ENCODE measurements around the gene SLIT3.
"Not testable (repeated sequence)": the region's sequence is repeated elsewhere in the genome, so short reads cannot be mapped to it uniquely, and the experiment has no call there.

The SLIT3 gene

DNA sequence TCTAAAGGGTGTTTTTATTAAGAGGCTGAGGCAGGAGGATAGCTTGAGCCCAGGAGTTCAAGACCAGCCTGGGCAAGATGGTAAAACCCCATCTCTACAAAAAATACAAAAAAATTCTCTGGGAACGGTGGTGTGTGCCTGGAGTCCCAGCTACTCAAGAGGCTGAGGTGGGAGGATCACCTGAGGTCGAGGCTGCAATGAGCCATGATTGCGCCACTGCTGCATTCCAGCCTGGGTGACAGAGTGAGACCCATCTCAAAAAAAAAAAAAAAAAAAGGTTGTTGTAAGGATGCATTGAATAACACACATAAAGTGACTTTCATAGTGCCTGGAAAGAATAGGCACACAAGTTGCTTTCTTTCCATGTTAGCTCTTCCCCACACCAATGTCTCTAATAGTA lies 662.1 kb downstream of the SLIT3 start:
- DNase-seq (ENCODE audit: low spot score), result not testable (repeated sequence)

DNA sequence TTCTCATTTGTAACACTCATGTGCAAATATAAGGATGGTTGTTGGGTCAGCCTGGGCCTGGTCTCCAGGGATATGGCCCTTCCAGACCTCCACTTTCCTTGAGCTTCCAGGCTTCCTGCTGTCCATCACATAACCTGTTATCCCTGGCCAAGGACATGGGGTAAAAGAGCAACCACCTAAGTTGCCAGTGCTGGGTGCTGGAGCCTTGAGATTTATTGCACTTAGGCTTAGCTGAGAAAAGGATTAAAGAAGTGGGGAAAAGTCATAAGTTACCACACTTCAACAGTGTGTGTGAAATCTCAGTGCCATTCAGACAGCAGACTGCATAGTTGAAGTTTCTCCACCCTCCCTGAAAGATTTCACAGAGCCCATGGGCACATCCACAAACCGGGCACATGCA lies 663.1 kb downstream of the SLIT3 start:
- DNase-seq (ENCODE audit: low spot score), result no peak

DNA sequence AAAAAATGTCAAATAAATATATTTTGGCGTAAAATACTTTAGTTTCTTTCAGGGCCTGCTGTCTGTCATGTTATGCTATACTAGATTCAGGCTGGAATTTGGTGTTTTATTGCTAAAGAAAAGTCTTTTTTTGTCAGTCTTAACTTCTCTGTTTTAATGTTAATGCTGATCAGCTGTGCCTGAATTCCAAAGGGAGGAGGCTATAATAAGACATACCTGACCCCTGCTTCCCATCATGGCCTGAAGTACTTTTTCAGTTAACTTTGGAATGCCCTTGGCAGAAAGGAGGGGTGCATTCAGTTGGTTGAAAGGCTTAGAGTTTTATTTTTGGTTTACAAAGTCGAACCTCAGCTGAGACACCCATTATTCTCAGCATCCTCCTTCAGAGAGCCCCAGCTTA lies 663.7 kb downstream of the SLIT3 start:
- DNase-seq (ENCODE audit: low spot score), result no peak

DNA sequence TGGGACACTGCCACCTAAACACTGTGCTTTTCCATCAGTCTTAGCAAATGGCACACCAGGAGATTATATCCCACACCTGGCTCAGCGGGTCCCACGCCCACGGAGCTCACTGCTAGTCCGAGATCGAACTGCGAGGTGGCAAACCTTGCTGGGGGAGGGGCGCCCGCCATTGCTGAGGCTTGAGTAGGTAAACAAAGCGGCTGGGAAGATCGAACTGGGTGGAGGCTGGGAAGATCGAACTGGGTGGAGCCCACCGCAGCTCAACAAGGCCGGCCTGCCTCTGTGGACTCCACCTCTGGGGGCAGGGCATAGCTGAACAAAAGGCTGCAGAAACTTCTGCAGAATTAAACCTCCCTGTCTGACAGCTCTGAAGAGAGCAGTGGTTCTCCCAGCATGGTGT lies 670.0 kb downstream of the SLIT3 start:
- DNase-seq (ENCODE audit: low spot score), result not testable (repeated sequence)

DNA sequence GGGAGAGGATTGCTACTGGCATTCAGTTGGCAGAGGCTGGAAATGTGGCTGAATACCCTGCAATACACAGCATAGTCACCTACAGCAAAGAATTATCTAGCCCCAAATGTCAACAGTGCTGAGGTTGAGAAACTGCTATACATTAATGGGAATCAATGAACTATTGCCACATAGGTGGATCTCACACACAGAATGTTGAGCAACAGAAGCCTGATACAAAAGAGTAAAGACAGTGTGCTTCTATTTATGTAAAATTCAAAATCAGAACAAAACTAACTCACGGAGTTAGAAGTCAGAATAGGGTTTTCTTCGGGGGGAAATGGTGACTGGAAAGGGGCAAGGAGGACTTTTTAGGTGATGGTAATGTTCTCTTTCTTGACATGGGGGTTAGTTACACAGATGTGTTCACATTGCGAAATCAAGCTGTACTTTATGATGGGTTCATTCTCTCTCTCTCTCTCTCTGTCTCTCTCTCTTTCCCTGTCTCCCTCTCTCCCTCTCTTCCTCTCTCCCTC lies 676.0 kb downstream of the SLIT3 start:
- DNase-seq (ENCODE audit: low spot score), result no peak

DNA sequence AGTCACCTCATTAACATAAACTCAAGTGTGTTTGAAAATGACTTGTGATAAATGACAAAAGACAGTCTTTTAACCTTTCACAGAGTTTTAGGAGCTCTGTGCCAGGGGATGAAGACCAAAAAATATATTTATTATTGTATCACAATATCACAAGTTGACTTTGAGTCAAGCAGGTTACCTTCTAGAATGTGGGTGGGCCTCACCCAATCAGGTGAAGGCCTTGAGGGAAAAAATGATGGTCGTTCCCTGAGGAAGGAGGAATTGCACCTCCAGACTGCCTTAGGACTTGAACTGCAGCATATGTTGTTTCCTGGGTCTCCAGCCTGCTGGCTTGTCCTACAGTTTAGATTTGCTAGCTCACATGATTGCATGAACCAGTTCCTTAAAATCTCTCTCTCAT lies 680.1 kb downstream of the SLIT3 start:
- DNase-seq (ENCODE audit: low spot score), result no peak

DNA sequence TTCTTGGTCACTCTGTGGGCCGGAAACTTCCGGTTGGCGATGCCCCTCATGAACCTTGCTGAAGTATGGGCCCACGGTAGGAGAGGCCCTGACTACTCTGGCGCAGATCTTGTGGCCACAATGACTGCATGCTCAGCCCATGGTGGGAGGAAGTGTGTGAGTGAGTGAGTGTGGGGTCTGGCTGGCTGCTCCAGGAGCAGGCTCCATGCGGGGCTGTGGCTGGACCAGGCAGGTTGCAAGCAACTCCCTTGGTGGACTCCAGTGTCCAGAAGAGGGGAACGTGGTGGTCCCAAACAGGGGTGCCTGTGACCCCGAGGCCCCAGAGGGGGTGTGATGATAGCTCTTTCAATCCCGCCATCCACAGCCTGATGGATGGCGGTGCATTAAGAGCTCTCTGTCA lies 686.3 kb downstream of the SLIT3 start:
- no peak for DNase-seq (ENCODE audit: low spot score)

DNA sequence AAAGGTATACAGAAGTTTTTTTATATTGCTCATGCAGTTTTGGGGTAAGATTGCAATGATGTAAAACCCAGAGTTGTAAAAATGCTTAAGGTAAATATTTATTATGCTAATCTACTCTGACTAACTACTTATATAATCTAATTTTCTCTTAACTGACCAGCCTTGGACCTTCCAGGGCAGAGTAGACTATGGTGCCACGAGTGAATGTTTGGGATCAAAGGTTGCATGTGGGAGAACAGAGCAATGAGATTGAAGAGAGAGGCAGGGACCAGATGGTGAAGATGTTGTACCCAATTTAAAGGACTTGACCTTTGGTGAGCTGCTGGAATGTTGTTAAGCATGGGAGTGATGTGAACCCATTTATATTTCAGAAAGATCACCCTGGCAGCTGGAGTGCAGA lies 686.9 kb downstream of the SLIT3 start:
- DNase-seq (ENCODE audit: low spot score), result no peak

DNA sequence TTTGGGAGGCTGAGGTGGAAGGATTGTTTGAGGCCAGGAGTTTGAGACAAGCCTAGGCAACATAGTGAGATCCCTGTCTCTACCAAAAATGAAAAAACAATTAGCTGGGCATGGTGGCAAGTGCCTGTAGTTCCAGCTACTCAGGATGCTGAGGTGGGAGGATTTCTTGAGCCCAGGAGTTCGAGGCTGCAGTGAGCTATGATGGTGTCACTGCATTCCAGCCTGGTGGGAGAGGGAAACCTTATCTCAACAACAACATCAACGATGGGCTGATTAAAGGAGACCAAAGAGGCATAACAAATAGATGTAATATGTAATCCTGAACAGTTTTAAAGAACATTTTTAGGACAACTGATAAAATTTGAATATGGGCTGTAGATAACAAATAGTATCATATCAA lies 687.5 kb downstream of the SLIT3 start:
- no peak for DNase-seq (ENCODE audit: low spot score)

DNA sequence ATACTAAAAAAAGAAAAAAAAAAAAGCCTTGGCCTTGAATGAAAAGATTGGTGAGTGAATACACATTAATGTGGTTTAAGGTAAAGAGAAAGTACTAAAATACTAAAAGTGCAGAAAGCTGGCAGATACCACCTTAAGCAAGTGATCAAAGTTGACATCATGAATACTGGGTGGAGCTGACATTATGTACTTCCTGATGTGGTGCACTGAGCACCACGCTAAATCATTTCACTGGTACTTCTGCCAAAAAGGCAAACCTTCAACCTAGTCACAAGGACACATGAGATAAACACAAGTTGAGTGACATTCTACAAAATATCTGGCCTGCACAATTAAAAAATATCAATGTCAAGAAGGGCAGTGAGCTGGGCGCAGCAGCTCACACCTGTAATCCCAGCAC lies 687.9 kb downstream of the SLIT3 start:
- no peak for DNase-seq (ENCODE audit: low spot score)

DNA sequence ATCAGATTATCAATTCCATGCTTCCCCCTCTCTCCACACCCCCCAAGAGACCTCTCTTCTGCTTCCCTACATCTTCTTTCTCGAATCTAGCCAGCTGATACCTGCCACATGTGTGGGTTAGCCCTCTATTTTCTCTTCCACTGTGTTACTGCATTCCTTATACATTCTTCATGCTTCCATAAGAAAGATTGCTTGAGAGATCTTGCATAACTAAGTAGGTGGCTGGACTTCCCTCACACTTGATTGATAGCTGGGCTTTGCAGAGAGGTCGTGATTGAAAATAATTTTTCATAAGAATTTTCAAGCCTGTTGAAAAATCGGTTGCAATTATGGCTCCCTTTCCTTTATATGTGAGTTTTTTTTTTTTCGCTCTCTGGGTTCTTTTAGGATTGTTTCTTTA lies 688.8 kb downstream of the SLIT3 start:
- no peak for DNase-seq (ENCODE audit: low spot score)
